Neural cell (in vitro differentiated cells): ENCODE data around the gene FARP1. TPM values are rescaled to one million over a fixed set of nuclear protein-coding genes. Genes with fewer than 3 reads are reported as not detected.

Source experiments
- H2AFZ ChIP-seq: fragments of 200-600, 300-800 bp; sonication (generic), shearing (Covaris generic); 2 replicates; pipeline ENCODE4 v1.6.0; 2014; ENCODE audit warnings: low read depth, mild to moderate bottlenecking, antibody characterized with exemption, low read length, moderate library complexity
- H3F3A ChIP-seq: fragments of 200-600 bp; shearing (Covaris generic); 2 replicates; pipeline ENCODE4 v1.6.1; 2016; ENCODE audit warnings: mild to moderate bottlenecking, moderate library complexity, mixed read lengths, antibody characterized with exemption, low read length; ENCODE audit not compliant: insufficient read depth, poor library complexity, severe bottlenecking
- H3K27ac ChIP-seq: fragments of 200-600, 300-800 bp; sonication (generic), shearing (Covaris generic); 2 replicates; pipeline ENCODE4 v1.5.1; 2014; ENCODE audit warnings: mild to moderate bottlenecking, low read length, moderate library complexity
- H3K27me3 ChIP-seq: fragments of 300-800, 200-600 bp; sonication (generic), shearing (Covaris generic); 2 replicates; pipeline ENCODE4 v1.6.0; 2014; ENCODE audit warnings: mild to moderate bottlenecking, low read depth, low read length, moderate library complexity; ENCODE audit not compliant: insufficient read depth
- H3K36me3 ChIP-seq: fragments of 300-800, 200-600 bp; sonication (generic), shearing (Covaris generic); 2 replicates; pipeline ENCODE4 v1.5.1; 2014; ENCODE audit warnings: mild to moderate bottlenecking, antibody characterized with exemption, low read length, moderate library complexity; ENCODE audit not compliant: insufficient read depth
- H3K4me2 ChIP-seq: fragments of 300-800, 200-600 bp; sonication (generic), shearing (Covaris generic); 2 replicates; pipeline ENCODE4 v1.6.0; 2014; ENCODE audit warnings: mild to moderate bottlenecking, low read length
- H3K4me3 ChIP-seq: fragments of 300-800, 200-600 bp; sonication (generic), shearing (Covaris generic); 2 replicates; pipeline ENCODE4 v1.5.1; 2014; ENCODE audit warnings: mild to moderate bottlenecking, low read length, moderate library complexity
- H3K79me2 ChIP-seq: fragments of 200-600 bp; shearing (Covaris generic); replicated peaks from 2 replicates; pipeline ENCODE4 v1.6.0; 2014; ENCODE audit warnings: mild to moderate bottlenecking, low read length, moderate library complexity; ENCODE audit not compliant: insufficient read depth
- H3K9ac ChIP-seq: fragments of 300-800, 200-600 bp; sonication (generic), shearing (Covaris generic); 2 replicates; pipeline ENCODE4 v1.6.1; 2016; ENCODE audit warnings: mild to moderate bottlenecking, low read length, mixed read lengths
- H3K9me2 ChIP-seq: fragments of 200-600 bp; shearing (Covaris generic); 2 replicates; pipeline ENCODE4 v1.6.1; 2016; ENCODE audit warnings: mild to moderate bottlenecking, low read length, mixed read lengths; ENCODE audit not compliant: insufficient read depth
- H3K9me3 ChIP-seq: fragments of 200-600, 300-800 bp; sonication (generic), shearing (Covaris generic); 2 replicates; pipeline ENCODE4 v1.6.1; 2016; ENCODE audit warnings: mild to moderate bottlenecking, mixed run types, low read length, moderate library complexity, mixed read lengths
- H4K20me1 ChIP-seq: fragments of 200-600 bp; shearing (Covaris generic); 2 replicates; pipeline ENCODE4 v1.6.1; 2016; ENCODE audit warnings: mild to moderate bottlenecking, mixed run types; ENCODE audit not compliant: insufficient read depth
- CTCF ChIP-seq: fragments of 450-650 bp; IDR thresholded peaks from 2 replicates; pipeline ENCODE4 v1.5.1; 2014; ENCODE audit warnings: antibody characterized with exemption, mild to moderate bottlenecking, moderate library complexity; ENCODE audit not compliant: poor library complexity, severe bottlenecking
- EP300 ChIP-seq: fragments of 450-650 bp; conservative IDR thresholded peaks from 2 replicates; pipeline ENCODE4 v1.6.1; 2014; ENCODE audit warnings: antibody characterized with exemption, mild to moderate bottlenecking, moderate library complexity; ENCODE audit not compliant: poor library complexity, severe bottlenecking
- EZH2 ChIP-seq: fragments of 200-600, 300-800 bp; shearing (Covaris generic), sonication (generic); IDR thresholded peaks from 2 replicates; pipeline ENCODE4 v1.6.1; 2014; ENCODE audit warnings: antibody characterized with exemption, low read length, borderline replicate concordance, mild to moderate bottlenecking; ENCODE audit not compliant: insufficient read depth, poor library complexity, severe bottlenecking
- MXI1 ChIP-seq: fragments of 450-650 bp; conservative IDR thresholded peaks from 2 replicates; pipeline ENCODE4 v1.6.1; 2014; ENCODE audit warnings: antibody characterized with exemption, mild to moderate bottlenecking; ENCODE audit not compliant: poor library complexity, severe bottlenecking
- POLR2AphosphoS5 ChIP-seq: IDR thresholded peaks from 2 replicates; pipeline ENCODE4 v1.6.1; 2012
- RAD21 ChIP-seq: fragments of 450-650 bp; conservative IDR thresholded peaks from 2 replicates; pipeline ENCODE4 v1.6.1; 2014; ENCODE audit warnings: antibody characterized with exemption, mild to moderate bottlenecking, moderate library complexity
- REST ChIP-seq: IDR thresholded peaks from 2 replicates; pipeline ENCODE4 v1.6.1; 2012; ENCODE audit warnings: borderline replicate concordance
- SMC3 ChIP-seq: fragments of 450-650 bp; conservative IDR thresholded peaks from 2 replicates; pipeline ENCODE4 v1.6.1; 2014; ENCODE audit warnings: antibody characterized with exemption, mild to moderate bottlenecking, moderate library complexity; ENCODE audit not compliant: poor library complexity
- TAF1 ChIP-seq: IDR thresholded peaks from 2 replicates; pipeline ENCODE4 v1.6.1; 2012; ENCODE audit warnings: low read depth
- polyA plus RNA-seq: library from polyadenylated mRNA; depleted of rRNA; stranded (reverse); fragments of >200 nt; gene quantifications from 2 replicates; pipeline ENCODE4 v1.2.3, GENCODE V29; 2014

FARP1 gene
- polyA plus RNA-seq, 1 donor from 2014 or later: 19.7 TPM

- Histone ChIP-seq H3K36me3 (no peaks in the 10 kb centered on the region), H3K9ac (no peak overlapping the region), H3K4me2 (no peak overlapping the region), H3K27me3 (no peaks in the 10 kb centered on the region), H2AFZ (no peak overlapping the region), H4K20me1 (no peaks in the 10 kb centered on the region), H3K9me3 (no peaks in the 10 kb centered on the region), H3K4me3 (no peak overlapping the region), H3K79me2 (peaks cover 4% of the 10 kb centered on the region), H3F3A (no peaks in the 10 kb centered on the region), H3K27ac (no peak overlapping the region), H3K9me2 (no peaks in the 10 kb centered on the region)
- no peak for TF ChIP-seq EZH2
- TF ChIP-seq TAF1: no peak
- TF ChIP-seq POLR2AphosphoS5: no peak
- no peak for TF ChIP-seq EP300
- no peak for TF ChIP-seq SMC3
- no peak for TF ChIP-seq MXI1
- no peak for TF ChIP-seq REST
Measured at GRCh38 chr13:98310485-98311199, 167.7 kb downstream of the FARP1 start.

GRCh38 chr13:98311200-98311548, 168.3 kb downstream of the FARP1 start:
- no peaks in the 10 kb centered on the region for H3K9me2 ChIP-seq
- H3K27ac ChIP-seq: no peak overlapping the region
- no peak overlapping the region for H2AFZ ChIP-seq
- H3K79me2 ChIP-seq: no peaks in the 10 kb centered on the region
- no peak overlapping the region for H3K4me2 ChIP-seq
- no peaks in the 10 kb centered on the region for H3K36me3 ChIP-seq
- H3K4me3 ChIP-seq: no peak overlapping the region
- H3F3A ChIP-seq: no peaks in the 10 kb centered on the region
- H3K9ac ChIP-seq: no peak overlapping the region
- H4K20me1 ChIP-seq: no peaks in the 10 kb centered on the region
- no peaks in the 10 kb centered on the region for H3K9me3 ChIP-seq
- TF ChIP-seq REST (no peak), POLR2AphosphoS5 (no peak), MXI1 (no peak), RAD21 (no peak), SMC3 (no peak), TAF1 (no peak), EZH2 (no peak), EP300 (no peak), CTCF (no peak)
- no peaks in the 10 kb centered on the region for H3K27me3 ChIP-seq
